SK-N-SH (cell line): Measurements from ENCODE around the gene SMC1B.
A peak's percentile ranks its signal among the peaks of the same experiment; 100 is the strongest.

Source experiments
- EP300 ChIP-seq, 2 experiments: IDR thresholded peaks; 2 replicates each; pipeline versions ENCODE4 v1.4.0 to v1.6.1; 2012; ENCODE audit warnings: borderline replicate concordance in 1 of 2, low read depth in 1 of 2, low read length in 1 of 2
- FOXM1 ChIP-seq: IDR thresholded peaks from 2 replicates; pipeline ENCODE4 v1.4.0; 2012; ENCODE audit warnings: low read depth, mild to moderate bottlenecking
- JUND ChIP-seq: IDR thresholded peaks from 2 replicates; pipeline ENCODE4 v1.4.0; 2012
- RAD21 ChIP-seq: IDR thresholded peaks from 2 replicates; pipeline ENCODE4 v1.6.1; 2012; ENCODE audit warnings: mild to moderate bottlenecking, low read length
- YY1 ChIP-seq: IDR thresholded peaks from 2 replicates; pipeline ENCODE4 v1.4.0; 2012; ENCODE audit warnings: low read depth, mild to moderate bottlenecking
- TF ChIP-seq, protein P1 (sequence below): IDR thresholded peaks from 2 replicates; pipeline ENCODE4 v1.4.0; 2012; ENCODE audit warnings: low read depth
- TF ChIP-seq, protein P2 (sequence below): IDR thresholded peaks from 2 replicates; pipeline ENCODE4 v1.6.1; 2012; ENCODE audit warnings: mild to moderate bottlenecking, low read depth, low read length, moderate library complexity
- TF ChIP-seq, protein P3 (sequence below): fragments of 200-600 bp; sonication (generic); IDR thresholded peaks from 2 replicates; pipeline ENCODE4 v1.6.1; 2017; ENCODE audit warnings: antibody characterized with exemption, mild to moderate bottlenecking, moderate library complexity

DNA sequence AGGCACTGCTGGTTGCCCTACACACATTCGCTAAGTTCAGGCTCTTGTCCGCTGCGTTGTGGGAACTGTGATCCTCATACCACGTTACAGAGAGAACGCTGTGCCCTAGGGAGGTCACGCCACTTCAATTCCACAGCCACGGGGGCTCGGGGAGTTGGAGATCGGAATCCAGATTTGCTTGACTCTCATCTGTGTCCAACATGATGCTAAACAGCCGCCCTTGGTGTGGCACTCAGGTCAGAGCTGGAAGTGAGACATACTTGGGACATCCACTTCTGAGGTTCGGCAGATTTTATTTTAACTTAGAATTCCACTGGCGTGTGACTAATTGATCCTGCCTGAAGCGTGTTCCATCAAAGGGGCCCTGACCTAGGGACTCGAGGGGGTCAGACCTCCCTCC is 41.8 kb upstream of the SMC1B start:
- TF ChIP-seq FOXM1 (no peak), RAD21 (no peak), JUND (no peak), EP300 (IDR thresholded peaks at IDR 0.05; ENCODE audit: borderline replicate concordance in 1 of 2, low read depth in 1 of 2, low read length in 1 of 2) (peak in 1 of 2 experiments; percentile 27; a peak in 1 of 4 replicates), YY1 (no peak)
- TF ChIP-seq, protein P1, sequence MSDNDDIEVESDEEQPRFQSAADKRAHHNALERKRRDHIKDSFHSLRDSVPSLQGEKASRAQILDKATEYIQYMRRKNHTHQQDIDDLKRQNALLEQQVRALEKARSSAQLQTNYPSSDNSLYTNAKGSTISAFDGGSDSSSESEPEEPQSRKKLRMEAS: no peak
- TF ChIP-seq, protein P2, sequence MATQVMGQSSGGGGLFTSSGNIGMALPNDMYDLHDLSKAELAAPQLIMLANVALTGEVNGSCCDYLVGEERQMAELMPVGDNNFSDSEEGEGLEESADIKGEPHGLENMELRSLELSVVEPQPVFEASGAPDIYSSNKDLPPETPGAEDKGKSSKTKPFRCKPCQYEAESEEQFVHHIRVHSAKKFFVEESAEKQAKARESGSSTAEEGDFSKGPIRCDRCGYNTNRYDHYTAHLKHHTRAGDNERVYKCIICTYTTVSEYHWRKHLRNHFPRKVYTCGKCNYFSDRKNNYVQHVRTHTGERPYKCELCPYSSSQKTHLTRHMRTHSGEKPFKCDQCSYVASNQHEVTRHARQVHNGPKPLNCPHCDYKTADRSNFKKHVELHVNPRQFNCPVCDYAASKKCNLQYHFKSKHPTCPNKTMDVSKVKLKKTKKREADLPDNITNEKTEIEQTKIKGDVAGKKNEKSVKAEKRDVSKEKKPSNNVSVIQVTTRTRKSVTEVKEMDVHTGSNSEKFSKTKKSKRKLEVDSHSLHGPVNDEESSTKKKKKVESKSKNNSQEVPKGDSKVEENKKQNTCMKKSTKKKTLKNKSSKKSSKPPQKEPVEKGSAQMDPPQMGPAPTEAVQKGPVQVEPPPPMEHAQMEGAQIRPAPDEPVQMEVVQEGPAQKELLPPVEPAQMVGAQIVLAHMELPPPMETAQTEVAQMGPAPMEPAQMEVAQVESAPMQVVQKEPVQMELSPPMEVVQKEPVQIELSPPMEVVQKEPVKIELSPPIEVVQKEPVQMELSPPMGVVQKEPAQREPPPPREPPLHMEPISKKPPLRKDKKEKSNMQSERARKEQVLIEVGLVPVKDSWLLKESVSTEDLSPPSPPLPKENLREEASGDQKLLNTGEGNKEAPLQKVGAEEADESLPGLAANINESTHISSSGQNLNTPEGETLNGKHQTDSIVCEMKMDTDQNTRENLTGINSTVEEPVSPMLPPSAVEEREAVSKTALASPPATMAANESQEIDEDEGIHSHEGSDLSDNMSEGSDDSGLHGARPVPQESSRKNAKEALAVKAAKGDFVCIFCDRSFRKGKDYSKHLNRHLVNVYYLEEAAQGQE: no peak
- TF ChIP-seq, protein P3, sequence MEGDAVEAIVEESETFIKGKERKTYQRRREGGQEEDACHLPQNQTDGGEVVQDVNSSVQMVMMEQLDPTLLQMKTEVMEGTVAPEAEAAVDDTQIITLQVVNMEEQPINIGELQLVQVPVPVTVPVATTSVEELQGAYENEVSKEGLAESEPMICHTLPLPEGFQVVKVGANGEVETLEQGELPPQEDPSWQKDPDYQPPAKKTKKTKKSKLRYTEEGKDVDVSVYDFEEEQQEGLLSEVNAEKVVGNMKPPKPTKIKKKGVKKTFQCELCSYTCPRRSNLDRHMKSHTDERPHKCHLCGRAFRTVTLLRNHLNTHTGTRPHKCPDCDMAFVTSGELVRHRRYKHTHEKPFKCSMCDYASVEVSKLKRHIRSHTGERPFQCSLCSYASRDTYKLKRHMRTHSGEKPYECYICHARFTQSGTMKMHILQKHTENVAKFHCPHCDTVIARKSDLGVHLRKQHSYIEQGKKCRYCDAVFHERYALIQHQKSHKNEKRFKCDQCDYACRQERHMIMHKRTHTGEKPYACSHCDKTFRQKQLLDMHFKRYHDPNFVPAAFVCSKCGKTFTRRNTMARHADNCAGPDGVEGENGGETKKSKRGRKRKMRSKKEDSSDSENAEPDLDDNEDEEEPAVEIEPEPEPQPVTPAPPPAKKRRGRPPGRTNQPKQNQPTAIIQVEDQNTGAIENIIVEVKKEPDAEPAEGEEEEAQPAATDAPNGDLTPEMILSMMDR: no peak
